ENCODE data around the gene GART. TPM values are rescaled to one million over a fixed set of nuclear protein-coding genes. Genes with fewer than 3 reads are reported as not detected.
A peak's percentile ranks its signal among the peaks of the same experiment; 100 is the strongest.
"Not testable (repeated sequence)": the region's sequence is repeated elsewhere in the genome, so short reads cannot be mapped to it uniquely, and the experiment has no call there.

GART gene
- polyA plus RNA-seq = 62.2 TPM
- long read RNA-seq, donor 1, partial matches to known transcripts = 141 of 300 reads
- long read RNA-seq, donor 1, other reads (novel, unspliced or antisense) = 153 of 300 reads
- long read RNA-seq, donor 2, transcript GART-203 (22 exons, 3,341 nt) = major isoform, 7 of 123 reads
- long read RNA-seq, donor 2, partial matches to known transcripts = 95 of 123 reads
- long read RNA-seq, donor 2, other reads (novel, unspliced or antisense) = 19 of 123 reads
- long read RNA-seq, donor 3, transcript GART-203 (22 exons, 3,341 nt) = major isoform, 6 of 1,123 reads
- long read RNA-seq, donor 3, transcript GART-201 (11 exons, 2,149 nt) = major isoform, 6 of 1,123 reads
- long read RNA-seq, donor 3, partial matches to known transcripts = 1,079 of 1,123 reads
- long read RNA-seq, donor 3, other reads (novel, unspliced or antisense) = 30 of 1,123 reads
- long read RNA-seq, donor 4, partial matches to known transcripts = 0 of 1 reads
- long read RNA-seq, donor 4, other reads (novel, unspliced or antisense) = 0 of 1 reads
- long read RNA-seq, donor 5, partial matches to known transcripts = 0 of 3 reads
- long read RNA-seq, donor 5, other reads (novel, unspliced or antisense) = 0 of 3 reads
- long read RNA-seq, donor 6, partial matches to known transcripts = 567 of 590 reads
- long read RNA-seq, donor 6, other reads (novel, unspliced or antisense) = 18 of 590 reads
- long read RNA-seq, donor 7, partial matches to known transcripts = 0 of 2 reads
- long read RNA-seq, donor 7, other reads (novel, unspliced or antisense) = 0 of 2 reads
- long read RNA-seq, donor 8, partial matches to known transcripts = 717 of 722 reads
- long read RNA-seq, donor 8, other reads (novel, unspliced or antisense) = 0 of 722 reads
- long read RNA-seq, donor 9, partial matches to known transcripts = 0 of 2 reads
- long read RNA-seq, donor 9, other reads (novel, unspliced or antisense) = 0 of 2 reads
- long read RNA-seq, donor 10, transcript GART-201 (11 exons, 2,149 nt) = major isoform, 6 of 9 reads
- long read RNA-seq, donor 10, partial matches to known transcripts = 0 of 9 reads
- long read RNA-seq, donor 10, other reads (novel, unspliced or antisense) = 0 of 9 reads
- long read RNA-seq, donor 11, transcript GART-201 (11 exons, 2,149 nt) = major isoform, 5 of 8 reads
- long read RNA-seq, donor 11, partial matches to known transcripts = 0 of 8 reads
- long read RNA-seq, donor 11, other reads (novel, unspliced or antisense) = 0 of 8 reads

DNA sequence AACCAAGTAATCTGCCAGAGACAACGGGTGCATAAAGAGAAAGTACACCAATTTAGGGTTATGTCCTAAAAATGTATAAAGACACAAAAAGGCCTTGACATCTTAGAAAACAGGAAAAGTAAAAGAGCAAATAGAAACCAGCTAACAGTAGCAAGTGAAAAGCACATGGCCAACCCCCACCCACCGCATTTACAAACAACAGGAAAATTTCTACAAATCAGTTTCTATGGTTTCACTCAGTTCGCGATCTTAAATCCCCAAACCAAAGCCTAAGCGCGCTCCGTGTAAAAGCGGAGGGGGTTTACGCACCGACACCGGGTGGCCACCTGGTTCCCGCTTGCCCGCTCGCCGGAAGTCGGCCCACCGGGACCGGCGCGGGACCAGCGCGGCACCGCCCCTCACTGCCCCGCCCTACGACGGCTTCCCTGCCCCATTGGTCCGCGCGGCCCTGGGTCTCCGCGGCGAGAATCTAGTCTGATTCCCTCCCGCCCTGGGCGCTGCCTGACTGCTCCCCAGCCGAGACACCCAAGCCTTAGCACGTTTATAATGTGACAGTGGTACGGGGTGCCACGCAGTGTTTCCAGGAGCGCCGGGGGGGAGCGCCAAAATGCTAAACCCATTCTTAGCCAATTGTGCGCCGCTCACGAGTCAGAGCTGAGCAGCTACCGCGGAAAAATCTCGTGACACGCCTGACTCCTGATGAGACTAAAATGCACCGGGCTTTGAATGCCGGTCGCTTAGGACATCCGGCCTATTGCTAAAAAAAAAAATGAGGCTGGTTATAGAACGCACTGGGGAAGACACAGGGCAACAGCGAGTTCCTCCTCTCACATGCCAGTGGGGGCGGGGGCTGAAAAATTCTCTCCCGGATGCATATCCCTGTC lies at the start of gene GART:
TSS of gene GART (minus strand) at position 362 of the 884 bp plus-strand sequence. CDS start 2,802 bp downstream, outside the sequence.
- WGBS (ENCODE audit: insufficient coverage, low lambda C conversion rate) = 0% methylated on average over 5 of the region's 56 CpGs
- Histone ChIP-seq H3K27ac (ENCODE audit: low read length) (peak within 1 kb of the TSS; percentile 99), H3K36me3 (ENCODE audit: control insufficient read depth, insufficient read depth, low read length) (peaks cover 12% of the 10 kb centered on the region), H3K4me1 (ENCODE audit: control insufficient read depth, insufficient read depth, low read length) (peaks cover 8% of the 10 kb centered on the region), H3K9me3 (ENCODE audit: control insufficient read depth, low read depth, low read length) (no peaks in the 10 kb centered on the region), H3K4me3 (ENCODE audit: low read length) (peak within 1 kb of the TSS; percentile 83), H3K27me3 (ENCODE audit: control insufficient read depth, insufficient read depth, low read length) (no peaks in the 10 kb centered on the region)
- peak; percentile 79 to 91 for DNase-seq

DNA sequence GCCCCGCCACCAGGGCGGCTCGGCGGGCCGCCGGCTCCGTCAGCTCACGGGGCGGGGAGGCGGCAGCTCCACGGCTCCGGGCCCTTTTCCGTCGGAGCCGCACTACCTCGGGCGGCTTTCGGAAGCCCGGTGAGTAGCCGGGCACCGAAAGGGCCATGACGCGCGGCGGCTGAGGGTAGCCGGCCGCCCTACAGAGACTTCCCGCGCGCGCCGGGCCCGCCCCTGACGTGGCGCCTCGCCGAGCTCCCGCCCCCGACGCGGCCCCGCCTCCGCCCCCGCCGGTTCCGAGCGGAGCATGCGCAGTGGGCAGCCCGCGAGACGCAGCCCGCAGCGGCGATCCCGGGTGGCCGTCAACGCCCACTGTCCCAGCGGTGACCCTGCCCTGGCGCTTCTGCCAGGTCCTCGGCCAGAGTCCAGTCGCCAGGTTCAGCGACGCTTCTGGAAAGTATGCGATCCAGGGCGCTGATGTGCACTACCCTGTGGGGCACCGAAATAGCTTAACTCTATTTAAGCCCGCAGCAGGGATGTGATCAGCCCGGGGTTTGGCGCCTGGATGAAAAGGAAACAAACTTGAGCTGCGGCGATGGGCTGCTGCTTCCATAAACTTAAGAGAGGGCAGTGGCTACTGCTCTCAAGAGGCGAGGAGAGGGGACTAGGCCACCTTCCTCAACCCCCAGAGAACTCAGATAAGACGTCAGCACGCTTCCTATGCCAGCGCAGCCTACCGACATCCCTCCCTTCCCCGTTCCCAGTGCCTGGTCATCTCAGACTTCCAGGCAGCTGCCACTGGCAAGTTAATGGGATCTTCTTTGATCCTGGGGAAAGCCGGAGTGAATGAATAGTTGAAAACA lies 46.8 kb upstream of the GART start, which contains the start of gene DONSON:
TSS of gene DONSON (minus strand) at position 200 of the 851 bp plus-strand sequence. CDS start at position 157, 43 bp downstream.
- Histone ChIP-seq H3K36me3 (ENCODE audit: control insufficient read depth, insufficient read depth, low read length) (no peaks in the 10 kb centered on the region), H3K27me3 (ENCODE audit: control insufficient read depth, insufficient read depth, low read length) (no peaks in the 10 kb centered on the region), H3K27ac (ENCODE audit: low read length) (peak within 1 kb of the TSS; percentile 96), H3K4me1 (ENCODE audit: control insufficient read depth, insufficient read depth, low read length) (no peaks in the 10 kb centered on the region), H3K4me3 (ENCODE audit: low read length) (peak within 1 kb of the TSS; percentile 86), H3K9me3 (ENCODE audit: control insufficient read depth, low read depth, low read length) (no peaks in the 10 kb centered on the region)
- WGBS (ENCODE audit: insufficient coverage, low lambda C conversion rate) = no CpG with 5 or more reads among the region's 78 CpGs
- DNase-seq = peak; percentile 88 to 90

DNA sequence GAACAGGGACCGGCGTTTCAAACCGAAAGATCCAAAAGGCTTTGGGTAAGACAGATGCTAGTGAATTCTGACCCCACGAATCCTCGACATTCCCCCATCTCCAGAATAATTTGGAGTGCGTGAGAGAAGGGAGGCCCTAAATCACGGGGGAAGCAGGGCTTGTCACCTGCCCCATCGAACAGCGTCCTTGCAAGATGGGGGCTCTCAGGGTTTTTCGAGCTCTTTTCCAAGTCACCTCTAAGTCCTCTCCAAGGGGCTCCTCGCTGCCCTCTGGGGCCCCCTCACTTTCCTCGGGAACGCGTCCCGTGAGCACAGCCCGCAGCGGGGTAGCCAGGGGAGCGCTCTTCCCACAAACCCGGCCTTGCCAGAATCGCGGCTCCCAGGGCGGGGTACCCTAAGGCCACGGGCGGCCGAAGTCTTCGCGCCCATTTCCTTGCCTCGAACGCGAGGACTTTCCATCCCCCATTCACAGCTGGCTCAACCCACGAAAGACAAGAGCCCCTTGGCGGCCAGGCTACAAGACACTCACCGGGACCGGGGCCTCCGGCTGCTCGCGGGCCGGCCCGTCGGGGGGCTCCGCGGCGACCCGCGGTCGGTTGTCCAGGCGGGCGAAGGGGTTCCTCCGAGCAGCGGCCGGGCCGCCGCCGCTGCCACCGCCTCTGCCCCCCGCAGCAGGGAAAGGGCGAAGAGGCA lies 46.0 kb upstream of the GART start:
- H3K9me3 ChIP-seq (ENCODE audit: control insufficient read depth, low read depth, low read length) = no peaks in the 10 kb centered on the region
- no peaks in the 10 kb centered on the region for H3K27me3 ChIP-seq (ENCODE audit: control insufficient read depth, insufficient read depth, low read length)
- H3K4me3 ChIP-seq (ENCODE audit: low read length) = peak overlapping the region; percentile 86
- no CpG with 5 or more reads among the region's 57 CpGs for WGBS (ENCODE audit: insufficient coverage, low lambda C conversion rate)
- H3K4me1 ChIP-seq (ENCODE audit: control insufficient read depth, insufficient read depth, low read length) = no peaks in the 10 kb centered on the region
- DNase-seq = peak; percentile 4 to 55
- no peaks in the 10 kb centered on the region for H3K36me3 ChIP-seq (ENCODE audit: control insufficient read depth, insufficient read depth, low read length)
- H3K27ac ChIP-seq (ENCODE audit: low read length) = peak overlapping the region; percentile 22

DNA sequence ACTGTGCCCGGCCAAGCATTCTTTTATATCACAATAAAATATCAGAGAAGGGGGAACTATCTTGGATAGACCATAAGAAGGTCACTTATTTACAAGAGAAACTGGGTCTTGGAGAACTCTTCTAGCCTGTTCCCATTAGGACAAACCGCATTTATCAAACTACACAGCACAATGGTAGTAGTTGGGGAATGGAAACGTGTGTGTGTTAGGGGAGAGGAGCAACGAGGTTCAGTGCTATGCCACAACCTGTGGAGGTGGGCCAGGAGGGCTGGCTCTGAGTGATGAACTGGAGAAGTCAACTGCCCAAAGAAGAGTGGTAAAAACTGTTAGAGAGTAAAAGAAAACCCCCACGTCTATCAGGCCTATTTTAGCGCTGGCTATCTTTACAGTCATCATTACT lies 45.0 kb upstream of the GART start:
- H3K36me3 ChIP-seq (ENCODE audit: control insufficient read depth, insufficient read depth, low read length) = peaks cover 3% of the 10 kb centered on the region

DNA sequence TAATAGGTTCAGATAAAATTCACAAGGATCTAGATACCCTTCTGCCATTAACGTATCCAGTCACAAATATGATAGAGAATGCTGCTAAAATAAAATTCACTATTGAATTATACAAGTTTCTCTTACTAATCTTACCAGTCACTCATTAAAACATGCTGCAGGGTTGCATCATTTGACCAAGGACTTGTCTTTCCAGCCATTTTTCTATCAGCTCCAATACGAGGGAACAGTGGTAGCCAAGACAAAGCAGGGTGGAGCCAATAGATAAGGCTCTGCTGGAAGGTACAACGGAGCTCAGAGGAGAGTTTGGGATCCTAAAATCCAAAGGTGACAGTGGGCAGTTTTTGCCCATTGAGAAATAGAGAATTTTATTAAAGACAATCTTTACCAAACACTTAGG lies 42.5 kb upstream of the GART start:
- Histone ChIP-seq H3K27ac (ENCODE audit: low read length) (no peak overlapping the region), H3K9me3 (ENCODE audit: control insufficient read depth, low read depth, low read length) (no peaks in the 10 kb centered on the region), H3K4me3 (ENCODE audit: low read length) (no peak overlapping the region), H3K36me3 (ENCODE audit: control insufficient read depth, insufficient read depth, low read length) (peaks cover 6% of the 10 kb centered on the region), H3K4me1 (ENCODE audit: control insufficient read depth, insufficient read depth, low read length) (no peaks in the 10 kb centered on the region), H3K27me3 (ENCODE audit: control insufficient read depth, insufficient read depth, low read length) (no peaks in the 10 kb centered on the region)
- no peak for DNase-seq
- WGBS (ENCODE audit: insufficient coverage, low lambda C conversion rate) = 80% methylated on average over 1 of the region's 3 CpGs

More for the DNA sequence above, 45.0 kb upstream of the GART start:
- H3K9me3 ChIP-seq (ENCODE audit: control insufficient read depth, low read depth, low read length) = no peaks in the 10 kb centered on the region
- no peaks in the 10 kb centered on the region for H3K4me1 ChIP-seq (ENCODE audit: control insufficient read depth, insufficient read depth, low read length)
- H3K27ac ChIP-seq (ENCODE audit: low read length) = no peak overlapping the region
- 100% methylated on average over 2 of the region's 6 CpGs for WGBS (ENCODE audit: insufficient coverage, low lambda C conversion rate)
- no peak overlapping the region for H3K4me3 ChIP-seq (ENCODE audit: low read length)
- no peak for DNase-seq
- H3K27me3 ChIP-seq (ENCODE audit: control insufficient read depth, insufficient read depth, low read length) = no peaks in the 10 kb centered on the region

DNA sequence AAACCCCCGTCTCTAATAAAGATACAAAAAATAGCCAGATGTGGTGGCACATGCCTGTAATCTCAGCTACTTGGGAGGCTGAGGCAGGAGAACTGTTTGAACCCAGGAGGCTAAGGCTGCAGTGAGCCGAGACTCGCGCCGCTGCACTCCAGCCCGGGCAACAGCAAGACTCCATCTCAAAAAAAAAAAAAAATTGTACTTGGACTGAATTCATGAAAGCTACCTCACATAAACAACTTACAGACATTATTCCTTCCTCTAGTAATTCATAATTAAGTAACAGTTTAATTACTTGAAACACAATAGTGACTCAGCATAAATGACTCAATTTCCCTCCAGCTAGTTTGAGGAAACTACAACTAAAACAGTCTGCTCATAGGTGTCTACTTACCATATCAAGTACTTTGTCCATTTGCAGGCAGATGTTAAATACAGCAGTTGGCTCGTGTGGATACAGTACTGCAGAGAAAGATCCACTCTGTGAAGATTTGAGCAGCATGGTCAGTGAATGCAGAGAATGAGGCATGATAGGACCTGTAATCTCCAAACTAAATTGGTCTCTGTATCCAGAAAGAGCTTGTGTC lies 37.1 kb upstream of the GART start:
- Histone ChIP-seq H3K4me1 (ENCODE audit: control insufficient read depth, insufficient read depth, low read length) (peaks cover 5% of the 10 kb centered on the region), H3K27ac (ENCODE audit: low read length) (no peak overlapping the region), H3K36me3 (ENCODE audit: control insufficient read depth, insufficient read depth, low read length) (peaks cover 29% of the 10 kb centered on the region), H3K27me3 (ENCODE audit: control insufficient read depth, insufficient read depth, low read length) (no peaks in the 10 kb centered on the region), H3K9me3 (ENCODE audit: control insufficient read depth, low read depth, low read length) (no peaks in the 10 kb centered on the region), H3K4me3 (ENCODE audit: low read length) (no peak overlapping the region)
- 40% methylated on average over 1 of the region's 7 CpGs for WGBS (ENCODE audit: insufficient coverage, low lambda C conversion rate)
- DNase-seq = no peak

DNA sequence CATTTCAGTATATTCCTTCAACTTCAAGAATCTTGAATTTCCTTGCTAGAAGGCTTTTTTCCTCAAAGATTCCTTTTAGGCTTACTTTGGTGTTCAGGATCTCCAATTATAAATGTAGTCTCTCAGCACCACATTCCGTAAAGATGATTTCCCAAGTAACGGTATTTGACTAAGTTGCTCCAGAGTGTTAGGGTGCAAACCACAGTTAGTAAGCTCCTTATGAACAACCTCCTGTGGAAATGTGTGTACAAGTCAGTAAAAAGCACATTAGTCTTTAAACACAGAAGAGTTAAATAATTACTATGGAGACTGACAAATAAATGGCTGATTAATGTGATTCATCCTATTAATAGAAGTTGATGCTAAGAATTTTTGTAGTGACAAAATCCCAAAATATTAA lies 36.3 kb upstream of the GART start:
- peaks cover 5% of the 10 kb centered on the region for H3K4me1 ChIP-seq (ENCODE audit: control insufficient read depth, insufficient read depth, low read length)
- DNase-seq = no peak
- no peak overlapping the region for H3K27ac ChIP-seq (ENCODE audit: low read length)
- WGBS (ENCODE audit: insufficient coverage, low lambda C conversion rate) = 92% methylated on average over 2 of the region's 2 CpGs
- H3K4me3 ChIP-seq (ENCODE audit: low read length) = no peak overlapping the region
- no peaks in the 10 kb centered on the region for H3K9me3 ChIP-seq (ENCODE audit: control insufficient read depth, low read depth, low read length)
- no peaks in the 10 kb centered on the region for H3K27me3 ChIP-seq (ENCODE audit: control insufficient read depth, insufficient read depth, low read length)
- H3K36me3 ChIP-seq (ENCODE audit: control insufficient read depth, insufficient read depth, low read length) = peaks cover 33% of the 10 kb centered on the region

DNA sequence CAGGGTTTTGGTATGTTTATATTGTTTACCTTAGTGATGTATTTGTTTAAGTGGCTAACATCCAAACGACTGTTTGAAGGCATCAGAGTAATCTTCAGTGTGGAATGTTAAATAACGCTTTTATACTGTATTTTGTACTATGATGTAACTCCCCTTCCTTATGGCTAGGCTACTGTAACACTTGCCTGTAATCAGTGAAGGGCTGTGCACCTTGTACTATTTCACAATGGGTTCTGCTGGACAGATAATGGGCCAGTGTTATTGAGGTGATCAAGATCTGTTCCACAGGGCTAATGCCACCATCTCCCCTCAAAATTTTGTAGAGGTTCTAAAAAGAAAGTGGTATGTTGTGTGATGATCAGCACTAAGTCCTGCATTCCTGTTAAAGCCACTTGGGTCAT lies 34.8 kb upstream of the GART start:
- no CpG with 5 or more reads among the region's 2 CpGs for WGBS (ENCODE audit: insufficient coverage, low lambda C conversion rate)
- not testable (repeated sequence) for H3K9me3 ChIP-seq (ENCODE audit: control insufficient read depth, low read depth, low read length); H3K4me1 ChIP-seq (ENCODE audit: control insufficient read depth, insufficient read depth, low read length); H3K4me3 ChIP-seq (ENCODE audit: low read length); H3K27ac ChIP-seq (ENCODE audit: low read length); H3K27me3 ChIP-seq (ENCODE audit: control insufficient read depth, insufficient read depth, low read length)
- DNase-seq = peak; percentile 78 to 83
- peaks cover 36% of the 10 kb centered on the region for H3K36me3 ChIP-seq (ENCODE audit: control insufficient read depth, insufficient read depth, low read length)
